Putamen (tissue), 1 donor: ENCODE results near the gene PPM1G.
A peak's percentile ranks its signal among the peaks of the same experiment; 100 is the strongest.
"Not testable (repeated sequence)": the region's sequence is repeated elsewhere in the genome, so short reads cannot be mapped to it uniquely, and the experiment has no call there.

Source experiments
- DNase-seq: peaks from one replicate; pipeline ENCODE4 v3.0.0-alpha.2; 2016; ENCODE audit warnings: low spot score

Gene PPM1G

GRCh38 chr2:27375513-27376099 lies 33.8 kb downstream of the PPM1G start:
- no peak for DNase-seq

- DNase-seq: no peak
These were observed 35.8 kb downstream of the PPM1G start for GRCh38 chr2:27373567-27373966.

GRCh38 chr2:27372937-27373336 lies 36.5 kb downstream of the PPM1G start:
- DNase-seq: no peak

- DNase-seq: no peak
These were observed 38.4 kb downstream of the PPM1G start for GRCh38 chr2:27370816-27371620.

- peak; percentile 99 for DNase-seq
These were observed 39.2 kb downstream of the PPM1G start, which contains the start of the genes EIF2B4 and SNX17 for GRCh38 chr2:27370026-27370815. EIF2B4 (minus strand) TSS chr2:27370338; CDS start chr2:27370314, 24 bp downstream. SNX17 (plus strand) TSS chr2:27370616; CDS start chr2:27370744, 128 bp downstream.

GRCh38 chr2:27369471-27370025 lies 39.8 kb downstream of the PPM1G start:
- peak; percentile 57 for DNase-seq

GRCh38 chr2:27363933-27364332 lies 45.5 kb downstream of the PPM1G start:
- no peak for DNase-seq

- no peak for DNase-seq
These were observed 46.5 kb downstream of the PPM1G start for GRCh38 chr2:27362678-27363420.

- DNase-seq: peak; percentile 96
These were observed 52.8 kb downstream of the PPM1G start, which contains the start of gene GTF3C2 for GRCh38 chr2:27356382-27357181. GTF3C2 (minus strand) TSS chr2:27356764; CDS start chr2:27343554, 13,210 bp downstream.

GRCh38 chr2:27356056-27356381 lies 53.4 kb downstream of the PPM1G start:
- DNase-seq: no peak

GRCh38 chr2:27354597-27354927 lies 54.8 kb downstream of the PPM1G start:
- DNase-seq: no peak

GRCh38 chr2:27353762-27354596 lies 55.4 kb downstream of the PPM1G start:
- DNase-seq: no peak

GRCh38 chr2:27353386-27353761 lies 56.0 kb downstream of the PPM1G start:
- not testable (repeated sequence) for DNase-seq

GRCh38 chr2:27351802-27352598 lies 57.4 kb downstream of the PPM1G start:
- DNase-seq: no peak

GRCh38 chr2:27350106-27350693 lies 59.2 kb downstream of the PPM1G start:
- no peak for DNase-seq

GRCh38 chr2:27347641-27348040 lies 61.8 kb downstream of the PPM1G start:
- DNase-seq: no peak

- DNase-seq: no peak
These were observed 73.2 kb downstream of the PPM1G start for GRCh38 chr2:27336173-27336572.

GRCh38 chr2:27335311-27335710 lies 74.1 kb downstream of the PPM1G start:
- no peak for DNase-seq
